Left lung (tissue), 10 donors: ENCODE results near the gene TRIM32. TPM values are rescaled to one million over a fixed set of nuclear protein-coding genes. Genes with fewer than 3 reads are reported as not detected.
"Not testable (repeated sequence)": the region's sequence is repeated elsewhere in the genome, so short reads cannot be mapped to it uniquely, and the experiment has no call there.

Experiments used
- ATAC-seq: fragments of 200-7000 bp; cut with Tn5 transposase; one replicate; pipeline ENCODE4 v1.9.1; 2020; ENCODE audit warnings: moderate library complexity
- DNase-seq, 4 donors: peaks; one replicate each; pipeline ENCODE4 v3.0.0-alpha.2; 2013 to 2020
- H3K27ac ChIP-seq, 2 donors: fragments of 200-600 bp; sonication (generic) in 1 of 2; one replicate each; pipeline versions ENCODE4 v1.5.0 to v1.8.0; 2020 to 2021
- H3K27me3 ChIP-seq, 2 donors: fragments of 200-600 bp; sonication (generic) in 1 of 2; one replicate each; pipeline versions ENCODE4 v1.5.0 to v1.8.0; 2020 to 2021
- H3K36me3 ChIP-seq, 2 donors: fragments of 200-600 bp; sonication (generic) in 1 of 2; one replicate each; pipeline versions ENCODE4 v1.5.0 to v1.8.0; 2020 to 2021
- H3K4me1 ChIP-seq, 2 donors: fragments of 200-600 bp; one replicate each; pipeline ENCODE4 v1.8.0; 2021
- H3K4me3 ChIP-seq, 2 donors: fragments of 200-600 bp; sonication (generic) in 1 of 2; one replicate each; pipeline versions ENCODE4 v1.5.0 to v1.8.0; 2020 to 2021; ENCODE audit warnings: mild to moderate bottlenecking in 1 of 2
- H3K9me3 ChIP-seq, 2 donors: fragments of 200-600 bp; sonication (generic) in 1 of 2; one replicate each; pipeline versions ENCODE4 v1.5.0 to v1.8.0; 2020 to 2021
- CTCF ChIP-seq, 2 donors: fragments of 200-600 bp; sonication (generic) in 1 of 2; IDR thresholded peaks; one replicate each; pipeline versions ENCODE4 v1.5.0 to v1.8.0; 2021; ENCODE audit warnings: antibody characterized with exemption in 2 of 2
- intact Hi-C, 2 donors: fragments of 100-400 bp; cut with DNase I; formaldehyde crosslinking; loops; one replicate each; pipeline versions ENCODE4 v1.11.2 to v1.14.2; 2022
- polyA plus RNA-seq, 6 donors: library from polyadenylated mRNA; unstranded; fragments of 120-200 nt; gene quantifications; one replicate each; pipeline ENCODE4 v1.2.1, GENCODE V29; 2013; ENCODE audit not compliant: insufficient read length in 6 of 6
- total RNA-seq, 2 donors: library from RNA; stranded (reverse); fragmentation: NEBNext Ultra II Directional; extraction: Animal tissue kit (Norgen Biotek cat#: 25700); gene quantifications; one replicate each; pipeline ENCODE4 v1.2.1, GENCODE V29; 2021
- donor health status: DM: no; HTN: yes; CAD: no.
- donor health status: DM: no; HTN: no; CAD: no.

The TRIM32 gene
- total and polyA plus RNA-seq, 8 donors, result 17.3 to 24.8 (median 22.8) TPM

GRCh38 chr9:116686135-116686534 is 970 bp upstream of the TRIM32 start:
- H3K9me3 ChIP-seq, result peaks cover 0 to 10% of the 10 kb centered on the region in 2 donors
- no peak for TF ChIP-seq CTCF (IDR thresholded peaks at IDR 0.05)
- H3K27me3 ChIP-seq, result peaks cover 0 to 15% of the 10 kb centered on the region in 2 donors
- no peak overlapping the region for H3K27ac ChIP-seq
- H3K4me3 ChIP-seq, result peak overlapping the region; percentile 58 to 60
- peaks cover 7 to 16% of the 10 kb centered on the region in 2 donors for H3K4me1 ChIP-seq
- no peaks in the 10 kb centered on the region for H3K36me3 ChIP-seq
- DNase-seq (no peak), ATAC-seq (peak; percentile 2)
- intact Hi-C loops, result no loop called here

- peak overlapping the region; percentile 58 to 60 for H3K4me3 ChIP-seq
- H3K27ac ChIP-seq, result peak overlapping the region; percentile 20 to 67
- DNase-seq (no peak), ATAC-seq (peak; percentile 46)
- peaks cover 0 to 10% of the 10 kb centered on the region in 2 donors for H3K9me3 ChIP-seq
- no peaks in the 10 kb centered on the region for H3K36me3 ChIP-seq
- TF ChIP-seq CTCF (IDR thresholded peaks at IDR 0.05), result no peak
- intact Hi-C loops, result no loop called here
- peaks cover 0 to 15% of the 10 kb centered on the region in 2 donors for H3K27me3 ChIP-seq
- peaks cover 7 to 16% of the 10 kb centered on the region in 2 donors for H3K4me1 ChIP-seq
Observed at GRCh38 chr9:116686693-116687073, 422 bp upstream of the TRIM32 start.

- ATAC-seq, result peak; percentile 8
- Histone ChIP-seq H3K27ac (no peak overlapping the region), H3K9me3 (peaks cover 0 to 10% of the 10 kb centered on the region in 2 donors)
Observed at GRCh38 chr9:116687754-116688135, 640 bp downstream of the TRIM32 start.

GRCh38 chr9:116688806-116689485 is 1.8 kb downstream of the TRIM32 start:
- Histone ChIP-seq H3K4me1 (peaks cover 7 to 16% of the 10 kb centered on the region in 2 donors), H3K4me3 (no peak overlapping the region), H3K9me3 (no peaks in the 10 kb centered on the region), H3K27ac (no peak overlapping the region), H3K36me3 (no peaks in the 10 kb centered on the region), H3K27me3 (peaks cover 0 to 15% of the 10 kb centered on the region in 2 donors)
- DNase-seq (no peak), ATAC-seq (no peak)
- no peak for TF ChIP-seq CTCF (IDR thresholded peaks at IDR 0.05)
- intact Hi-C loops, result no loop called here

More at GRCh38 chr9:116687754-116688135, 640 bp downstream of the TRIM32 start:
- H3K27me3 ChIP-seq, result peaks cover 0 to 15% of the 10 kb centered on the region in 2 donors
- peak in 1 of 4 donors; percentile 35 for DNase-seq
- no peak for TF ChIP-seq CTCF (IDR thresholded peaks at IDR 0.05)
- peak overlapping the region; percentile 58 to 60 for H3K4me3 ChIP-seq
- intact Hi-C loops, result no loop called here
- H3K4me1 ChIP-seq, result peaks cover 7 to 16% of the 10 kb centered on the region in 2 donors
- H3K36me3 ChIP-seq, result no peaks in the 10 kb centered on the region

- H3K36me3 ChIP-seq, result no peaks in the 10 kb centered on the region
- peaks cover 0 to 15% of the 10 kb centered on the region in 2 donors for H3K27me3 ChIP-seq
- ATAC-seq (no peak), DNase-seq (no peak)
- no peak for TF ChIP-seq CTCF (IDR thresholded peaks at IDR 0.05)
- intact Hi-C loops, result no loop called here
- no peak overlapping the region for H3K27ac ChIP-seq
- no peak overlapping the region for H3K4me3 ChIP-seq
- no peaks in the 10 kb centered on the region for H3K9me3 ChIP-seq
- H3K4me1 ChIP-seq, result peaks cover 7 to 16% of the 10 kb centered on the region in 2 donors
Observed at GRCh38 chr9:116689486-116690032, 2.5 kb downstream of the TRIM32 start.

- DNase-seq, H3K36me3 ChIP-seq, ATAC-seq, intact Hi-C loops, H3K27ac ChIP-seq, H3K4me3 ChIP-seq, H3K9me3 ChIP-seq: not testable (repeated sequence)
- H3K27me3 ChIP-seq, result peaks cover 0 to 15% of the 10 kb centered on the region in 2 donors
- H3K4me1 ChIP-seq, result peaks cover 9 to 16% of the 10 kb centered on the region in 2 donors
Observed at GRCh38 chr9:116690805-116691204, 3.7 kb downstream of the TRIM32 start.
